H1 (cell line): Measurements from ENCODE around the gene KIAA1671. TPM values are rescaled to one million over a fixed set of nuclear protein-coding genes. Genes with fewer than 3 reads are reported as not detected.

Experiments used
- CTCF ChIA-PET: fragments of 300-600 bp; sonication (Branson Sonifier 250); formaldehyde crosslinking; loops from one replicate; lab custom pipeline; 2021; ENCODE audit not compliant: partially characterized antibody; lab: Charles Lee
- POLR2A ChIA-PET: fragments of 300-600 bp; sonication (Branson Sonifier 250); formaldehyde crosslinking; loops from one replicate; lab custom pipeline; 2021; ENCODE audit warnings: inconsistent platforms; ENCODE audit not compliant: partially characterized antibody; lab: Charles Lee
- DNase-seq, 2 experiments: peaks; one replicate each; pipeline versions ENCODE4 v3.0.0 to v3.0.0-alpha.2; 2010 to 2022; ENCODE audit warnings: low spot score in 2 of 2, low read depth in 1 of 2, mixed read lengths in 1 of 2
- FAIRE-seq: peaks from 2 replicates; lab custom pipeline; 2011; peaks lifted over from hg19 to GRCh38; lab: Jason Lieb, UNC
- H2AFZ ChIP-seq: 2 replicates; pipeline ENCODE4 v1.8.1; 2012; ENCODE audit warnings: low read length, inconsistent platforms
- H2AK5ac ChIP-seq: 2 replicates; pipeline ENCODE4 v1.6.1; 2013; ENCODE audit warnings: low read depth, low read length
- H2BK120ac ChIP-seq: replicated peaks from 2 replicates; pipeline ENCODE3; 2013; ENCODE audit warnings: low read depth, low read length, inconsistent platforms
- H2BK12ac ChIP-seq: 2 replicates; pipeline ENCODE4 v1.6.1; 2013; ENCODE audit warnings: low read depth, low read length
- H2BK15ac ChIP-seq: 2 replicates; pipeline ENCODE4 v1.6.1; 2013; ENCODE audit warnings: low read length
- H2BK20ac ChIP-seq: 2 replicates; pipeline ENCODE4 v1.6.1; 2013; ENCODE audit warnings: low read length
- H2BK5ac ChIP-seq: 2 replicates; pipeline ENCODE4 v1.6.1; 2013; ENCODE audit warnings: low read depth, low read length
- H3K14ac ChIP-seq: 2 replicates; pipeline ENCODE4 v1.6.1; 2013; ENCODE audit warnings: inconsistent platforms; ENCODE audit not compliant: insufficient read length
- H3K18ac ChIP-seq: 2 replicates; pipeline ENCODE4 v1.6.1; 2013; ENCODE audit warnings: low read length; ENCODE audit errors: extremely low read depth
- H3K23ac ChIP-seq: 2 replicates; pipeline ENCODE4 v1.6.1; 2013; ENCODE audit warnings: inconsistent platforms; ENCODE audit not compliant: insufficient read length
- H3K23me2 ChIP-seq: 2 replicates; pipeline ENCODE4 v1.6.1; 2013; ENCODE audit warnings: low read depth, low read length
- H3K27ac ChIP-seq: 2 replicates; pipeline ENCODE4 v1.6.1; 2011; ENCODE audit warnings: low read depth, low read length, inconsistent platforms
- H3K27me3 ChIP-seq, 4 experiments: replicated peaks in 1 of 4; 1 replicate in 1 of 4; 2 replicates in 3 of 4; pipeline versions ENCODE4 v1.6.1 to v1.8.1; 2011 to 2013; ENCODE audit warnings: low read length in 3 of 4, mild to moderate bottlenecking in 3 of 4, inconsistent platforms in 2 of 4, mixed read lengths in 2 of 4, moderate library complexity in 1 of 4; ENCODE audit not compliant: control insufficient read depth in 3 of 4, insufficient read depth in 3 of 4; ENCODE audit errors: extremely low read depth in 1 of 4
- H3K36me3 ChIP-seq, 4 experiments: 2 replicates each; pipeline versions ENCODE4 v1.6.1 to v1.8.1; 2011 to 2013; ENCODE audit warnings: mild to moderate bottlenecking in 4 of 4, low read length in 3 of 4, moderate library complexity in 2 of 4, control low read depth in 1 of 4, inconsistent platforms in 1 of 4; ENCODE audit not compliant: insufficient read depth in 4 of 4, control insufficient read depth in 2 of 4
- H3K4ac ChIP-seq: replicated peaks from 2 replicates; pipeline ENCODE3; 2013; ENCODE audit warnings: low read length, low read depth, mixed read lengths, inconsistent platforms; ENCODE audit not compliant: insufficient read length
- H3K4me1 ChIP-seq, 4 experiments: replicated peaks in 1 of 4; 1 replicate in 1 of 4; 2 replicates in 3 of 4; pipeline versions ENCODE4 v1.6.1 to v1.8.1; 2011 to 2013; ENCODE audit warnings: low read length in 3 of 4, inconsistent platforms in 2 of 4, mixed read lengths in 1 of 4; ENCODE audit not compliant: insufficient read depth in 4 of 4, control insufficient read depth in 3 of 4
- H3K4me2 ChIP-seq, 2 experiments: 2 replicates each; pipeline versions ENCODE4 v1.6.1 to v1.8.1; 2011 to 2013; ENCODE audit warnings: low read depth in 2 of 2, low read length in 2 of 2, control low read depth in 1 of 2, inconsistent platforms in 1 of 2, mild to moderate bottlenecking in 1 of 2; ENCODE audit not compliant: insufficient read depth in 1 of 2
- H3K4me3 ChIP-seq, 4 experiments: fragments of 200-600, 300-600 bp in 1 of 4; sonication (generic), shearing (Covaris generic), sonication (Bioruptor Twin) in 1 of 4; 2 replicates each; pipeline versions ENCODE4 v1.5.1 to v1.8.1; 2011 to 2016; ENCODE audit warnings: low read length in 4 of 4, low read depth in 3 of 4, control low read depth in 2 of 4, inconsistent platforms in 2 of 4, mild to moderate bottlenecking in 2 of 4, mixed read lengths in 1 of 4, moderate library complexity in 1 of 4; ENCODE audit not compliant: insufficient read depth in 2 of 4; ENCODE audit errors: extremely low read depth in 1 of 4
- H3K56ac ChIP-seq: replicated peaks from 2 replicates; pipeline ENCODE3; 2013; ENCODE audit warnings: low read depth, mild to moderate bottlenecking, mixed read lengths, low read length, inconsistent platforms; ENCODE audit not compliant: insufficient read length
- H3K79me1 ChIP-seq: 2 replicates; pipeline ENCODE4 v1.6.1; 2013; ENCODE audit warnings: low read depth, low read length, control low read depth
- H3K79me2 ChIP-seq, 2 experiments: 2 replicates each; pipeline versions ENCODE4 v1.6.1 to v1.8.1; 2012 to 2013; ENCODE audit warnings: low read length in 2 of 2, mild to moderate bottlenecking in 2 of 2, inconsistent platforms in 1 of 2; ENCODE audit not compliant: insufficient read depth in 2 of 2, control insufficient read depth in 1 of 2
- H3K9ac ChIP-seq, 4 experiments: replicated peaks in 1 of 4; 1 replicate in 1 of 4; 2 replicates in 3 of 4; pipeline versions ENCODE4 v1.6.1 to v1.8.1; 2011 to 2013; ENCODE audit warnings: low read depth in 3 of 4, low read length in 3 of 4, control low read depth in 2 of 4, mild to moderate bottlenecking in 2 of 4, moderate library complexity in 2 of 4, inconsistent platforms in 1 of 4; ENCODE audit errors: extremely low read depth in 1 of 4
- H3K9me3 ChIP-seq, 2 experiments: 2 replicates each; pipeline versions ENCODE4 v1.6.1 to v1.8.1; 2012 to 2013; ENCODE audit warnings: mild to moderate bottlenecking in 2 of 2, moderate library complexity in 2 of 2, control low read depth in 1 of 2, inconsistent platforms in 1 of 2, low read depth in 1 of 2, low read length in 1 of 2, mixed read lengths in 1 of 2; ENCODE audit not compliant: insufficient read depth in 2 of 2
- H4K20me1 ChIP-seq, 2 experiments: replicated peaks in 1 of 2; 2 replicates each; pipeline versions ENCODE3 to v1.8.1; 2011 to 2013; ENCODE audit warnings: inconsistent platforms in 2 of 2, low read length in 2 of 2, mild to moderate bottlenecking in 1 of 2; ENCODE audit not compliant: insufficient read depth in 2 of 2, control insufficient read depth in 1 of 2
- H4K5ac ChIP-seq: 2 replicates; pipeline ENCODE4 v1.6.1; 2013; ENCODE audit warnings: low read length, low read depth, mixed read lengths, inconsistent platforms; ENCODE audit not compliant: insufficient read length
- H4K8ac ChIP-seq: 2 replicates; pipeline ENCODE4 v1.8.0; 2013; ENCODE audit warnings: mild to moderate bottlenecking, moderate library complexity, low read length, inconsistent platforms; ENCODE audit not compliant: insufficient read depth; ENCODE audit errors: extremely low read depth
- H4K91ac ChIP-seq: replicated peaks from 2 replicates; pipeline ENCODE3; 2013; ENCODE audit warnings: low read length, mixed read lengths, inconsistent platforms; ENCODE audit not compliant: insufficient read length
- E2F6 ChIP-seq: IDR thresholded peaks from 2 replicates; pipeline ENCODE4 v1.6.1; 2012; ENCODE audit warnings: inconsistent platforms
- HDAC2 ChIP-seq, 2 experiments: fragments of 300-600 bp in 1 of 2; sonication (generic) in 1 of 2; IDR thresholded peaks; 2 replicates each; pipeline ENCODE4 v1.6.1; 2011 to 2012; ENCODE audit warnings: low read depth in 2 of 2, low read length in 2 of 2, mild to moderate bottlenecking in 2 of 2, moderate library complexity in 2 of 2, borderline replicate concordance in 1 of 2, inconsistent platforms in 1 of 2
- NRF1 ChIP-seq: IDR thresholded peaks from 2 replicates; pipeline ENCODE4 v1.6.1; 2011; ENCODE audit warnings: mild to moderate bottlenecking, low read depth, low read length, improper control_type of control experiment
- SP1 ChIP-seq: IDR thresholded peaks from 2 replicates; pipeline ENCODE4 v1.6.1; 2011; ENCODE audit warnings: low read depth, low read length
- SRF ChIP-seq: IDR thresholded peaks from 2 replicates; pipeline ENCODE4 v1.6.1; 2011; ENCODE audit warnings: mild to moderate bottlenecking, low read depth, low read length, moderate library complexity
- TAF1 ChIP-seq: IDR thresholded peaks from 2 replicates; pipeline ENCODE4 v1.6.1; 2011; ENCODE audit warnings: mild to moderate bottlenecking, low read depth, low read length
- TBP ChIP-seq: IDR thresholded peaks from 2 replicates; pipeline ENCODE4 v1.6.1; 2011; ENCODE audit warnings: low read depth, low read length, improper control_type of control experiment
- WGBS, 2 experiments: shearing (Covaris generic) in 1 of 2; methylation state at CpG; one replicate each; pipeline versions ENCODE4 v1.1.6 to v1.1.7; 2013 to 2015; ENCODE audit warnings: low lambda C conversion rate in 2 of 2, mixed read lengths in 2 of 2, inconsistent platforms in 1 of 2, low coverage in 1 of 2, missing lambda C conversion rate in 1 of 2; ENCODE audit not compliant: insufficient replicate concordance in 2 of 2, insufficient coverage in 1 of 2, insufficient read length in 1 of 2; ENCODE audit errors: extremely low coverage in 1 of 2, missing lambda C conversion rate in 1 of 2; 5-methylcytosine and 5-hydroxymethylcytosine counted together
- polyA plus RNA-seq, 7 experiments: library from polyadenylated mRNA; depleted of rRNA in 3 of 7; stranded (reverse) in 5 of 7; unstranded in 2 of 7; fragments of >200 nt in 5 of 7; fragments of 200-250 nt in 2 of 7; gene quantifications; 1 replicate in 5 of 7; 2 replicates in 1 of 7; 4 replicates in 1 of 7; pipeline versions ENCODE4 v1.2.1 to v1.2.3, GENCODE V29; 2011 to 2013; ENCODE audit warnings: missing spikeins in 2 of 7, mixed read lengths in 2 of 7
- total RNA-seq: library from RNA; stranded (reverse); fragmentation: NEBNext Ultra II Directional; extraction: Animal tissue kit (Norgen Biotek cat#: 25700); gene quantifications from 2 replicates; pipeline ENCODE4 v1.2.1, GENCODE V29; 2021

Gene KIAA1671
- total and polyA plus RNA-seq, 2 of the 8 experiments (the other 6 are each of a cell fraction or from before 2014, with no cell fraction given): 6.4 to 23.9 TPM

GRCh38 chr22:24947881-24948280 is 4.6 kb upstream of the KIAA1671 start:
- H4K5ac ChIP-seq: no peak overlapping the region
- no peak overlapping the region for H4K8ac ChIP-seq
- H3K4me1 ChIP-seq: peaks cover 0 to 13% (median 5%) of the 10 kb centered on the region in 4 experiments; a peak in 6 of 7 replicates
- peak overlapping the region; percentile 87; the same call in 1 of the 2 replicates for H2BK20ac ChIP-seq
- H3K14ac ChIP-seq: no peak overlapping the region
- H3K9me3 ChIP-seq: no peaks in the 10 kb centered on the region
- H2BK15ac ChIP-seq: peak overlapping the region; percentile 66
- DNase-seq: no peak
- WGBS, 2 experiments: 83% methylated on average over 12 of the region's 12 CpGs; no CpG with 5 or more reads in 1 of the 2 experiments
- peak overlapping the region; percentile 15 for H3K18ac ChIP-seq
- no peak for TF ChIP-seq SRF
- TF ChIP-seq SP1: peak; percentile 30; the same call in 1 of the 2 replicates
- no peak for TF ChIP-seq TBP
- TF ChIP-seq E2F6: peak; percentile 27; the same call in 1 of the 2 replicates
- TF ChIP-seq HDAC2 (IDR thresholded peaks at IDR 0.05; ENCODE audit: borderline replicate concordance in 1 of 2, low read depth in 2 of 2, low read length in 2 of 2): no peak
- no peak for TF ChIP-seq TAF1
- no peak for TF ChIP-seq NRF1
- no peak overlapping the region for H3K4me3 ChIP-seq
- H3K9ac ChIP-seq: no peak overlapping the region; a peak in 1 of 7 replicates
- H2BK120ac ChIP-seq: no peak overlapping the region
- H3K79me2 ChIP-seq: no peaks in the 10 kb centered on the region
- POLR2A ChIA-PET: interaction anchor here (0.9 to 1.5 kb wide), 5 partner anchors 9 to 101 kb away, joined by 3 to 4 read pairs (median 4); no protein-coding TSS in a partner anchor
- no peak for FAIRE-seq
- peak overlapping the region; percentile 72 for H2BK12ac ChIP-seq
- H3K27me3 ChIP-seq: no peaks in the 10 kb centered on the region
- H2AK5ac ChIP-seq: 0 out of 2 replicates have a peak overlapping the region, but pooled peaks have one; percentile 25
- no peaks in the 10 kb centered on the region for H3K36me3 ChIP-seq
- no peaks in the 10 kb centered on the region for H4K20me1 ChIP-seq
- no peak overlapping the region; a peak in 1 of 4 replicates for H3K4me2 ChIP-seq
- H4K91ac ChIP-seq: no peak overlapping the region
- H2AFZ ChIP-seq: peak overlapping the region; percentile 78
- no peaks in the 10 kb centered on the region for H3K79me1 ChIP-seq
- CTCF ChIA-PET: interaction anchor here (0.9 to 15.1 kb wide), 9 partner anchors 10 to 105 kb away, joined by 3 to 221 read pairs (median 4); no protein-coding TSS in a partner anchor
- no peak overlapping the region for H3K23ac ChIP-seq
- no peak overlapping the region for H3K27ac ChIP-seq
- H2BK5ac ChIP-seq: 0 out of 2 replicates have a peak overlapping the region, but pooled peaks have one; percentile 53
- H3K23me2 ChIP-seq: peaks cover 3% of the 10 kb centered on the region; the same call in 1 of the 2 replicates
- no peak overlapping the region for H3K4ac ChIP-seq
- H3K56ac ChIP-seq: no peak overlapping the region
